Neutrophil (primary cell): ENCODE data around the gene SENP7.

Experiments
- H3K27ac ChIP-seq: fragments of 200-600 bp; sonication (generic); 2 replicates; pipeline ENCODE4 v1.5.1; 2016; ENCODE audit warnings: mild to moderate bottlenecking, moderate library complexity
- H3K27me3 ChIP-seq: fragments of 200-600 bp; sonication (generic); 2 replicates; pipeline ENCODE4 v1.6.0; 2016; ENCODE audit warnings: mild to moderate bottlenecking
- H3K36me3 ChIP-seq: fragments of 200-600 bp; sonication (generic); 2 replicates; pipeline ENCODE4 v1.5.1; 2017
- H3K4me1 ChIP-seq, 2 experiments: fragments of 200-600 bp in 1 of 2; sonication (generic) in 1 of 2; 1 replicate in 1 of 2; 2 replicates in 1 of 2; pipeline versions ENCODE4 v1.5.1 to v1.6.1; 2013 to 2016; ENCODE audit warnings: low read depth in 1 of 2, low read length in 1 of 2, mild to moderate bottlenecking in 1 of 2, moderate library complexity in 1 of 2; ENCODE audit not compliant: control insufficient read depth in 1 of 2, insufficient read depth in 1 of 2
- H3K4me3 ChIP-seq, 2 experiments: fragments of 200-600 bp in 1 of 2; sonication (generic) in 1 of 2; 1 replicate in 1 of 2; 2 replicates in 1 of 2; pipeline ENCODE4 v1.5.1; 2013 to 2016; ENCODE audit warnings: low read depth in 1 of 2, low read length in 1 of 2, mild to moderate bottlenecking in 1 of 2, moderate library complexity in 1 of 2
- H3K9me3 ChIP-seq: fragments of 200-600 bp; sonication (generic); 2 replicates; pipeline ENCODE4 v1.5.1; 2016
- TF ChIP-seq, protein P1 (sequence below): fragments of 200-600 bp; sonication (generic); IDR thresholded peaks from 2 replicates; pipeline ENCODE4 v1.5.1; 2016; ENCODE audit warnings: antibody characterized with exemption

The SENP7 gene

DNA sequence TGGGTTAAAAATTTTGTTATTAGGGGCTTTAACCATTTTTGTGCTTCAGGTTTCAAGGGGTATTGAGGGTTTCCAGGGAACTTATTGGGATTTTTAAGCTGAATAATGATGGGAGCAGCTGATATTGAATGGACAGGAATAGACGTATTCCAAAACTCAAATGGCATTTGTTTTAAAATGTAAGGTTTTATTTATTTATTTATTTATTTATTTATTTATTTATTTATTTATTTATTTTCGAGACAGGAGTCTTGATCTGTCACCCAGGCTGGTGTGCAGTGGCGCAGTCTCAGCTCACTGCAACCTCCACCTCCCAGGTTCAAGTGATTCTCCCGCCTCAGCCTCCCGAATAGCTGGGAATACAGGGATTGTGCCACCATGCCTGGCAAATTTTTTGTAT, 22.2 kb upstream of the SENP7 start:
- Histone ChIP-seq H3K4me3 (no peak overlapping the region), H3K36me3 (no peaks in the 10 kb centered on the region), H3K27me3 (no peaks in the 10 kb centered on the region), H3K27ac (no peak overlapping the region), H3K9me3 (no peaks in the 10 kb centered on the region), H3K4me1 (no peaks in the 10 kb centered on the region)
- TF ChIP-seq, protein P1, sequence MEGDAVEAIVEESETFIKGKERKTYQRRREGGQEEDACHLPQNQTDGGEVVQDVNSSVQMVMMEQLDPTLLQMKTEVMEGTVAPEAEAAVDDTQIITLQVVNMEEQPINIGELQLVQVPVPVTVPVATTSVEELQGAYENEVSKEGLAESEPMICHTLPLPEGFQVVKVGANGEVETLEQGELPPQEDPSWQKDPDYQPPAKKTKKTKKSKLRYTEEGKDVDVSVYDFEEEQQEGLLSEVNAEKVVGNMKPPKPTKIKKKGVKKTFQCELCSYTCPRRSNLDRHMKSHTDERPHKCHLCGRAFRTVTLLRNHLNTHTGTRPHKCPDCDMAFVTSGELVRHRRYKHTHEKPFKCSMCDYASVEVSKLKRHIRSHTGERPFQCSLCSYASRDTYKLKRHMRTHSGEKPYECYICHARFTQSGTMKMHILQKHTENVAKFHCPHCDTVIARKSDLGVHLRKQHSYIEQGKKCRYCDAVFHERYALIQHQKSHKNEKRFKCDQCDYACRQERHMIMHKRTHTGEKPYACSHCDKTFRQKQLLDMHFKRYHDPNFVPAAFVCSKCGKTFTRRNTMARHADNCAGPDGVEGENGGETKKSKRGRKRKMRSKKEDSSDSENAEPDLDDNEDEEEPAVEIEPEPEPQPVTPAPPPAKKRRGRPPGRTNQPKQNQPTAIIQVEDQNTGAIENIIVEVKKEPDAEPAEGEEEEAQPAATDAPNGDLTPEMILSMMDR: no peak

DNA sequence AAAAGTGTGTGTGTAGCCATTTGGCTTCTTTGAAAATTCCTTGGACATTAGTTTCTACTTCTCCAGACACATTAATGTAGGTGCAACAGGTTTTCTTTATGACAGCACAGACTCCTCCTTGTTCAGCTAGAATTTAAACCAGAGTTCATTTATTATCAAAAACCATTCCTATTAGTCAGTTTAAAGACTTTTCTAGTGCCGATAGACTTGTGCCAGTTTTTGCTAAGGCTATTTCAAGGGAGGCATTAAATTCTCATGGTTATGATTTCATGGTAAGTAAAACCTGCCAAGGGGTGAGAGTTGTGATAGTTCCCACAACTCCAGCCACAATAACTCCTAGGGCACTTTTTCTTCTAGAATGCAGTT, 20.6 kb upstream of the SENP7 start:
- Histone ChIP-seq H3K4me3 (no peak overlapping the region), H3K9me3 (no peaks in the 10 kb centered on the region), H3K27ac (no peak overlapping the region), H3K27me3 (no peaks in the 10 kb centered on the region), H3K36me3 (no peaks in the 10 kb centered on the region), H3K4me1 (no peaks in the 10 kb centered on the region)
- TF ChIP-seq, protein P1: no peak

DNA sequence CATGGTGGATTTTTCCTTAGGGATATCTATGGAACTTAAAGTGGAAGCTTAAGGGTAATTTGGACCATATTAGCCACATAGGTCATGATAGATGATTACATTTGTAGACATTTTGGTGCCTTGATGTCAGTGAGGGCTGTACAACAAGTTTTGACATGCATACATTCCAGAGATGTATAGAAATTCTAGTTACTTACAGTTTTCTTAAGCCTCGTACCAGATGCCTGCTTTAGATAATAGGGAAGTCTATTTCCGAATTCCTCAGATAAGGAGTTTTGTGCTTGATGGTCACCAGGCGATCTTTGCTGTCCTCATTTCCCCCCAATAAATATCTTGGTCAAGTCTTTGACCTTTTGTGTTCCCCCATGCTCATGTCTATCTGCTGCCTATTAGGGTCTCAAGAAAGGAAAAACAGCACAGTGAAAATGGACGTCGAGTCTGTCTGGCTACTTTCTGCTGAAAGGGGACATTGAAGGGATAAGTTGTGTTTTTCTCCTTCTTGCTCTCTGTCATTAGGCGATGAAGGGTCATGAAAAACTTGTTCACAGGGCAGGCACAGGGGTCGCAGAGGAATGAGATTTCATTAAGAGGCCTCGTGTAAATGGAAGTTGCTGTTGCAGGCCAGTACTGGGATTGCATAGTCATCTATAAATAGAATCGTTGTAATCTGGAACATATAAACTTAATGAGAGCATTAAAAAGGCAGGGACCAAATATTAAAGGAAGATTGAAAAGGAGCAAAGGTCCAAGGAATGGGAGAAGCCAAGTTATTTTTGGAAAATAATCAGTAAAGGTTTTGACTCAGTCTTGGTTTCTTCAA, 20.0 kb upstream of the SENP7 start:
- Histone ChIP-seq H3K27me3 (no peaks in the 10 kb centered on the region), H3K27ac (no peak overlapping the region), H3K4me3 (no peak overlapping the region), H3K9me3 (no peaks in the 10 kb centered on the region), H3K36me3 (no peaks in the 10 kb centered on the region), H3K4me1 (no peaks in the 10 kb centered on the region)
- TF ChIP-seq, protein P1: no peak

DNA sequence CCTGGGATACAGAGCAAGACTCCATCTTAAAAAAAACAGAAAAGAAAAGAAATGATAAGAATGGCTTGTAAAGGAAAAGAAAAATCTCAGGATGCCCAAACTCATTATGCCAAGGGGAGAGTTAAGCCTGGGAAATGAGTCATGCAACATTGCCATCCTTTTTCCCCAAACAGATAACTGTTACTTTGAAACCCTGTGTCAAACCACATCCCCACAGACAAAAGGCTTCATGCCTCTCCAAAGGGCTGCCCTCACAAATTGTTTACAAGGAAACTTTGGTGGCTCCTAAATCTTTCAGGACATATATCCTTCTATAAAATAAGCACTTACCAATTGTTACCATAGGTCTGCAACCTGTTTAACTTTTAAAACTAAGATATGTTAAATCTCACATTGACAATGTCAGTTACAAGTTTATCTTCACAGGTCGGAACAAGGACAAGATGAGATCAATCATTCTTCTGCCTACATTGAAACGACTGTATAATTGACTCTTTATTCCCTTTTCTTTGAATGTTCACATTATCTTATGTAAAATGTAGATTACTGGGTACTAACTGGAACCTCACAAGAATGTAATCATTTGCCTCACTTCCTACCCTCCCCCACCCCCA, 18.6 kb upstream of the SENP7 start:
- Histone ChIP-seq H3K4me1 (no peaks in the 10 kb centered on the region), H3K9me3 (no peaks in the 10 kb centered on the region), H3K4me3 (no peak overlapping the region), H3K27me3 (no peaks in the 10 kb centered on the region), H3K36me3 (no peaks in the 10 kb centered on the region), H3K27ac (no peak overlapping the region)
- TF ChIP-seq, protein P1: no peak

DNA sequence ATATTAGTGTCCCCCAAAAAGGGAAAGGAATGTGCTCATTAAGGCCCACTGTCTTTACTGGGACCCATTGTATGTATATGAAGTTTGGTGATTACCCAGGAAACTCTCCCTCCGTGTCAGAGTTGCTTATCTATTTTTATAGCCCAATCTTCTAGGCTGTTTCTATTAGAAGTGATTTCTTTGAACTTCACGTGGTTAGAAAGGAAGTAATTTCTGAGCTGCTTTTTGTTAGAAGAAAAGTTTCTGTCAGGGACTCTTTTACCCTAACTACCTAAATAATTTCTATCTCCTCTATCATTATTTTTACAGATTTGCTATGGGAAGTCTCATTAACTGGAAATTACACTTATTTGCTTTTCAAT, 17.7 kb upstream of the SENP7 start:
- H3K27me3 ChIP-seq: no peaks in the 10 kb centered on the region
- no peaks in the 10 kb centered on the region for H3K4me1 ChIP-seq
- H3K9me3 ChIP-seq: no peaks in the 10 kb centered on the region
- H3K4me3 ChIP-seq: no peak overlapping the region
- TF ChIP-seq, protein P1: no peak
- H3K36me3 ChIP-seq: no peaks in the 10 kb centered on the region
- H3K27ac ChIP-seq: no peak overlapping the region
